ENCODE measurements around the gene CPT1B.
A peak's percentile ranks its signal among the peaks of the same experiment; 100 is the strongest.

CPT1B gene

GRCh38 chr22:50597097-50597496 is 18.9 kb upstream of the CPT1B start:
- Mint-ChIP-seq H3K9me3 (no peaks in the 10 kb centered on the region), H3K4me3 (peak overlapping the region; percentile 15 to 46 (median 40)), H3K27me3 (ENCODE audit: low read depth) (peaks cover 18% of the 10 kb centered on the region), H3K4me1 (peaks cover 6% of the 10 kb centered on the region), H3K27ac (no peak overlapping the region), H3K36me3 (ENCODE audit: low read depth) (peaks cover 13% of the 10 kb centered on the region)
- no peak for TF ChIP-seq CTCF (IDR thresholded peaks at IDR 0.05; ENCODE audit: unreplicated experiment in 3 of 3)

GRCh38 chr22:50595189-50595588 is 17.0 kb upstream of the CPT1B start:
- TF ChIP-seq CTCF (IDR thresholded peaks at IDR 0.05; ENCODE audit: unreplicated experiment in 3 of 3), result no peak
- peaks cover 11% of the 10 kb centered on the region for H3K27me3 Mint-ChIP-seq (ENCODE audit: low read depth)
- H3K9me3 Mint-ChIP-seq, result no peaks in the 10 kb centered on the region
- H3K4me1 Mint-ChIP-seq, result no peaks in the 10 kb centered on the region
- H3K4me3 Mint-ChIP-seq, result no peak overlapping the region
- H3K36me3 Mint-ChIP-seq (ENCODE audit: low read depth), result peaks cover 13% of the 10 kb centered on the region
- no peak overlapping the region for H3K27ac Mint-ChIP-seq

GRCh38 chr22:50587407-50587806 is 9.2 kb upstream of the CPT1B start:
- Mint-ChIP-seq H3K27me3 (ENCODE audit: low read depth) (no peaks in the 10 kb centered on the region), H3K4me1 (no peaks in the 10 kb centered on the region), H3K36me3 (ENCODE audit: low read depth) (peaks cover 4% of the 10 kb centered on the region), H3K9me3 (no peaks in the 10 kb centered on the region), H3K4me3 (no peak overlapping the region), H3K27ac (no peak overlapping the region)
- TF ChIP-seq CTCF (IDR thresholded peaks at IDR 0.05; ENCODE audit: unreplicated experiment in 3 of 3), result no peak

- Mint-ChIP-seq H3K36me3 (ENCODE audit: low read depth) (no peaks in the 10 kb centered on the region), H3K9me3 (no peaks in the 10 kb centered on the region), H3K27me3 (ENCODE audit: low read depth) (no peaks in the 10 kb centered on the region), H3K4me1 (no peaks in the 10 kb centered on the region), H3K4me3 (no peak overlapping the region), H3K27ac (no peak overlapping the region)
- no peak for TF ChIP-seq CTCF (IDR thresholded peaks at IDR 0.05; ENCODE audit: unreplicated experiment in 3 of 3)
These were observed 8.2 kb upstream of the CPT1B start for GRCh38 chr22:50586416-50586815.

- Mint-ChIP-seq H3K27ac (no peak overlapping the region), H3K4me1 (no peaks in the 10 kb centered on the region), H3K4me3 (peak overlapping the region in 1 of 3 experiments; percentile 34), H3K27me3 (ENCODE audit: low read depth) (no peaks in the 10 kb centered on the region), H3K36me3 (ENCODE audit: low read depth) (no peaks in the 10 kb centered on the region), H3K9me3 (no peaks in the 10 kb centered on the region)
- TF ChIP-seq CTCF (IDR thresholded peaks at IDR 0.05; ENCODE audit: unreplicated experiment in 3 of 3), result no peak
These were observed 7.6 kb upstream of the CPT1B start for GRCh38 chr22:50585781-50586180.

GRCh38 chr22:50585238-50585637 is 7.0 kb upstream of the CPT1B start:
- Mint-ChIP-seq H3K27ac (no peak overlapping the region), H3K4me1 (peaks cover 2% of the 10 kb centered on the region), H3K4me3 (peak overlapping the region; percentile 31 to 67 (median 59)), H3K36me3 (ENCODE audit: low read depth) (peaks cover 5% of the 10 kb centered on the region), H3K27me3 (ENCODE audit: low read depth) (no peaks in the 10 kb centered on the region), H3K9me3 (no peaks in the 10 kb centered on the region)
- TF ChIP-seq CTCF (IDR thresholded peaks at IDR 0.05; ENCODE audit: unreplicated experiment in 3 of 3), result no peak
